ENCODE measurements around the gene IL4R.
"Not testable (repeated sequence)": the region's sequence is repeated elsewhere in the genome, so short reads cannot be mapped to it uniquely, and the experiment has no call there.

IL4R gene

GRCh38 chr16:27385398-27385797 lies 71.6 kb downstream of the IL4R start:
- DNase-seq, result no peak

GRCh38 chr16:27386674-27387073 lies 72.9 kb downstream of the IL4R start:
- DNase-seq, result no peak

GRCh38 chr16:27387724-27388123 lies 74.0 kb downstream of the IL4R start:
- DNase-seq, result no peak

GRCh38 chr16:27389272-27389961 lies 75.6 kb downstream of the IL4R start:
- no peak for DNase-seq

GRCh38 chr16:27390151-27390550 lies 76.4 kb downstream of the IL4R start:
- DNase-seq, result no peak

- no peak for DNase-seq
These were observed 78.9 kb downstream of the IL4R start for GRCh38 chr16:27392671-27393070.

GRCh38 chr16:27394516-27394915 lies 80.7 kb downstream of the IL4R start:
- DNase-seq, result no peak

- not testable (repeated sequence) for DNase-seq
These were observed 84.6 kb downstream of the IL4R start for GRCh38 chr16:27398341-27398893.

- no peak for DNase-seq
These were observed 85.4 kb downstream of the IL4R start for GRCh38 chr16:27398894-27399853.

- no peak for DNase-seq
These were observed 86.2 kb downstream of the IL4R start for GRCh38 chr16:27399969-27400368.

- no peak for DNase-seq
These were observed 87.2 kb downstream of the IL4R start for GRCh38 chr16:27400751-27401620.

GRCh38 chr16:27401768-27402568 lies 88.2 kb downstream of the IL4R start, which contains the start of gene IL21R:
IL21R (plus strand) TSS chr16:27402174; CDS start chr16:27430072, 27,898 bp downstream.
- DNase-seq, result peak; percentile 83

GRCh38 chr16:27402569-27402963 lies 88.8 kb downstream of the IL4R start:
- DNase-seq, result no peak

- peak; percentile 63 for DNase-seq
These were observed 89.3 kb downstream of the IL4R start for GRCh38 chr16:27402964-27403600.

GRCh38 chr16:27403601-27403992 lies 89.8 kb downstream of the IL4R start:
- peak; percentile 15 for DNase-seq

- no peak for DNase-seq
These were observed 90.5 kb downstream of the IL4R start for GRCh38 chr16:27404163-27404823.

- DNase-seq, result peak; percentile 82
These were observed 92.0 kb downstream of the IL4R start for GRCh38 chr16:27405546-27406451.

GRCh38 chr16:27406511-27407128 lies 92.8 kb downstream of the IL4R start:
- peak; percentile 29 for DNase-seq

- DNase-seq, result no peak
These were observed 93.4 kb downstream of the IL4R start for GRCh38 chr16:27407133-27407532.

Data from activated naive CD4-positive, alpha-beta T cell treated with Interleukin-2 at 50 U/mL for 16 hours (primary cell).